IMR-90 (cell line): ENCODE results near the gene ALLC. TPM values are rescaled to one million over a fixed set of nuclear protein-coding genes. Genes with fewer than 3 reads are reported as not detected.
A peak's percentile ranks its signal among the peaks of the same experiment; 100 is the strongest.

Experiments used
- ATAC-seq: fragments of 200-7000 bp; cut with Tn5 transposase; 2 replicates; pipeline ENCODE4 v1.9.1; 2020; ENCODE audit warnings: low read depth, mild to moderate bottlenecking, moderate library complexity
- BruUV-seq: library from RNA; stranded (reverse); fragments of 400-500 nt; replicated peaks from 2 replicates; lab custom pipeline; 2021; lab: Mats Ljungman, UMichigan
- CTCF ChIA-PET: fragments of 300-600 bp; formaldehyde crosslinking; extraction: SDS; loops from one replicate; lab custom pipeline; 2021; ENCODE audit warnings: antibody characterized with exemption; lab: Yijun Ruan, JAX
- POLR2A ChIA-PET: fragments of 300-600 bp; sonication (Branson Sonifier 250); formaldehyde crosslinking; loops from one replicate; lab custom pipeline; 2022; ENCODE audit warnings: antibody characterized with exemption; ENCODE audit not compliant: unreplicated experiment; lab: Charles Lee
- DNase-seq: peaks from one replicate; pipeline ENCODE4 v3.0.0; 2013
- H2AFZ ChIP-seq: replicated peaks from 2 replicates; pipeline ENCODE3; 2013; ENCODE audit warnings: low read length, mild to moderate bottlenecking; ENCODE audit not compliant: poor library complexity
- H2AK5ac ChIP-seq: 2 replicates; pipeline ENCODE4 v1.6.1; 2013; ENCODE audit warnings: low read depth, low read length, inconsistent platforms
- H2AK9ac ChIP-seq: replicated peaks from 2 replicates; pipeline ENCODE3; 2013; ENCODE audit warnings: mild to moderate bottlenecking, low read depth, low read length, moderate library complexity; ENCODE audit not compliant: poor library complexity
- H2BK120ac ChIP-seq: 2 replicates; pipeline ENCODE4 v1.6.1; 2013; ENCODE audit warnings: low read depth, low read length, inconsistent platforms
- H2BK15ac ChIP-seq: 3 replicates; pipeline ENCODE4 v1.6.1; 2013; ENCODE audit warnings: low read depth, low read length, inconsistent platforms
- H2BK20ac ChIP-seq: 2 replicates; pipeline ENCODE4 v1.6.1; 2013; ENCODE audit warnings: low read depth, mild to moderate bottlenecking, inconsistent platforms, low read length, moderate library complexity
- H2BK5ac ChIP-seq: 2 replicates; pipeline ENCODE4 v1.6.1; 2013; ENCODE audit warnings: mild to moderate bottlenecking, low read depth, low read length, inconsistent platforms; ENCODE audit not compliant: poor library complexity, severe bottlenecking
- H3K14ac ChIP-seq: replicated peaks from 2 replicates; pipeline ENCODE4 v1.6.1; 2013; ENCODE audit warnings: low read depth, low read length, inconsistent platforms
- H3K18ac ChIP-seq: 2 replicates; pipeline ENCODE4 v1.6.1; 2013; ENCODE audit warnings: low read depth, low read length, control low read depth
- H3K23ac ChIP-seq: 2 replicates; pipeline ENCODE4 v1.6.1; 2013; ENCODE audit warnings: low read depth, low read length, inconsistent platforms
- H3K27ac ChIP-seq: 2 replicates; pipeline ENCODE4 v1.5.1; 2013; ENCODE audit warnings: mild to moderate bottlenecking, control low read depth, low read length; ENCODE audit not compliant: insufficient read depth
- H3K27me3 ChIP-seq: 2 replicates; pipeline ENCODE4 v1.6.1; 2013; ENCODE audit warnings: low read length; ENCODE audit not compliant: control insufficient read depth, insufficient read depth
- H3K36me3 ChIP-seq: 2 replicates; pipeline ENCODE4 v1.6.1; 2013; ENCODE audit warnings: low read length, mixed read lengths; ENCODE audit not compliant: control insufficient read depth, insufficient read depth
- H3K4ac ChIP-seq: 2 replicates; pipeline ENCODE4 v1.6.1; 2013; ENCODE audit warnings: low read depth, low read length, inconsistent platforms
- H3K4me1 ChIP-seq: 2 replicates; pipeline ENCODE4 v1.6.1; 2013; ENCODE audit warnings: low read length, mixed read lengths; ENCODE audit not compliant: control insufficient read depth, insufficient read depth
- H3K4me2 ChIP-seq: 2 replicates; pipeline ENCODE4 v1.6.1; 2013; ENCODE audit warnings: low read depth, mild to moderate bottlenecking, control low read depth, low read length, moderate library complexity
- H3K4me3 ChIP-seq: 2 replicates; pipeline ENCODE4 v1.5.1; 2013; ENCODE audit warnings: low read depth, mild to moderate bottlenecking, control low read depth, low read length, moderate library complexity; ENCODE audit not compliant: insufficient read depth
- H3K56ac ChIP-seq: 2 replicates; pipeline ENCODE4 v1.6.1; 2013; ENCODE audit warnings: low read length, inconsistent platforms; ENCODE audit not compliant: insufficient read depth; ENCODE audit errors: extremely low read depth
- H3K79me1 ChIP-seq, 2 experiments: 2 replicates each; pipeline ENCODE4 v1.6.1; 2013; ENCODE audit warnings: low read length in 2 of 2, inconsistent platforms in 1 of 2, low read depth in 1 of 2
- H3K9ac ChIP-seq: 2 replicates; pipeline ENCODE4 v1.6.1; 2013; ENCODE audit warnings: low read depth, low read length, control low read depth
- H3K9me1 ChIP-seq: 2 replicates; pipeline ENCODE4 v1.6.1; 2013; ENCODE audit warnings: low read length, inconsistent platforms; ENCODE audit not compliant: insufficient read depth
- H3K9me3 ChIP-seq: 2 replicates; pipeline ENCODE4 v1.6.1; 2013; ENCODE audit warnings: low read length; ENCODE audit not compliant: control insufficient read depth, insufficient read depth
- H4K20me1 ChIP-seq: 2 replicates; pipeline ENCODE4 v1.6.1; 2013; ENCODE audit warnings: low read length, inconsistent platforms; ENCODE audit not compliant: insufficient read depth
- H4K5ac ChIP-seq: 2 replicates; pipeline ENCODE4 v1.6.1; 2013; ENCODE audit warnings: mild to moderate bottlenecking, low read depth, low read length, control low read depth
- H4K8ac ChIP-seq, 2 experiments: 2 replicates each; pipeline ENCODE4 v1.6.1; 2013; ENCODE audit warnings: low read depth in 2 of 2, low read length in 2 of 2, control low read depth in 1 of 2, inconsistent platforms in 1 of 2
- H4K91ac ChIP-seq: 2 replicates; pipeline ENCODE4 v1.6.1; 2013; ENCODE audit warnings: low read depth, low read length, inconsistent platforms; ENCODE audit not compliant: insufficient read depth
- BHLHE40 ChIP-seq: fragments of 150-350 bp; IDR thresholded peaks from 2 replicates; pipeline ENCODE4 v1.6.1; 2016; ENCODE audit warnings: mild to moderate bottlenecking, low read depth, low read length
- CEBPB ChIP-seq: IDR thresholded peaks from 2 replicates; pipeline ENCODE4 v1.6.1; 2012; ENCODE audit warnings: low read depth, low read length, improper control_type of control experiment
- CHD1 ChIP-seq: IDR thresholded peaks from 2 replicates; pipeline ENCODE4 v1.6.1; 2012; ENCODE audit warnings: low read depth, low read length, improper control_type of control experiment
- CTCF ChIP-seq: conservative IDR thresholded peaks from 2 replicates; pipeline ENCODE4 v1.5.1; 2012; ENCODE audit warnings: mild to moderate bottlenecking, low read depth, low read length, improper control_type of control experiment
- ELK1 ChIP-seq: fragments of 150-350 bp; IDR thresholded peaks from 2 replicates; pipeline ENCODE4 v1.6.1; 2016; ENCODE audit warnings: low read depth, mild to moderate bottlenecking, low read length, moderate library complexity, borderline replicate concordance
- FOS ChIP-seq: fragments of 150-350 bp; IDR thresholded peaks from 2 replicates; pipeline ENCODE4 v1.6.1; 2016; ENCODE audit warnings: low read depth, low read length
- MAFK ChIP-seq: IDR thresholded peaks from 2 replicates; pipeline ENCODE4 v1.6.1; 2012; ENCODE audit warnings: low read depth, low read length, improper control_type of control experiment
- MAZ ChIP-seq: IDR thresholded peaks from 2 replicates; pipeline ENCODE4 v1.6.1; 2012; ENCODE audit warnings: low read depth, mild to moderate bottlenecking, low read length, improper control_type of control experiment, moderate library complexity, borderline replicate concordance
- MXI1 ChIP-seq: IDR thresholded peaks from 2 replicates; pipeline ENCODE4 v1.6.1; 2012; ENCODE audit warnings: low read depth, mild to moderate bottlenecking, low read length, moderate library complexity, borderline replicate concordance
- NFE2L2 ChIP-seq: fragments of 150-350 bp; IDR thresholded peaks from 2 replicates; pipeline ENCODE4 v1.6.1; 2016; ENCODE audit warnings: low read depth, mild to moderate bottlenecking, low read length
- POLR2A ChIP-seq: IDR thresholded peaks from 2 replicates; pipeline ENCODE4 v1.6.1; 2012; ENCODE audit warnings: mild to moderate bottlenecking, low read depth, low read length
- RAD21 ChIP-seq: IDR thresholded peaks from 2 replicates; pipeline ENCODE4 v1.6.1; 2012; ENCODE audit warnings: low read length, improper control_type of control experiment
- RCOR1 ChIP-seq: IDR thresholded peaks from 2 replicates; pipeline ENCODE4 v1.6.1; 2012; ENCODE audit warnings: mild to moderate bottlenecking, low read length, improper control_type of control experiment; ENCODE audit not compliant: insufficient replicate concordance
- RFX5 ChIP-seq: IDR thresholded peaks from 2 replicates; pipeline ENCODE4 v1.8.0; 2012; ENCODE audit warnings: low read depth, mild to moderate bottlenecking, low read length, moderate library complexity
- SMC3 ChIP-seq: fragments of 150-350 bp; IDR thresholded peaks from 2 replicates; pipeline ENCODE4 v1.6.1; 2016; ENCODE audit warnings: low read depth, mild to moderate bottlenecking, antibody characterized with exemption, low read length, moderate library complexity
- USF2 ChIP-seq: fragments of 150-350 bp; IDR thresholded peaks from 2 replicates; pipeline ENCODE4 v1.6.1; 2017; ENCODE audit warnings: mild to moderate bottlenecking, antibody characterized with exemption, low read length, low read depth
- WGBS, 2 experiments: methylation state at CpG; one replicate each; pipeline versions ENCODE4 v1.1.5 to v1.1.7; 2013; ENCODE audit warnings: missing lambda C conversion rate in 2 of 2; ENCODE audit not compliant: insufficient read length in 1 of 2; ENCODE audit errors: extremely low coverage in 2 of 2; 5-methylcytosine and 5-hydroxymethylcytosine counted together
- dilution Hi-C: fragments of 300-500 bp; cut with HindIII; formaldehyde crosslinking; loops from one replicate; pipeline ENCODE4 v1.14.3; 2018; ENCODE audit warnings: low sequenced_read_pairs; ENCODE audit not compliant: unreplicated experiment
- in situ Hi-C: fragments of 300-500 bp; cut with MboI; formaldehyde crosslinking; loops from 3 replicates; pipeline ENCODE4 v1.14.3; 2019; ENCODE audit warnings: low sequenced_read_pairs, inconsistent platforms, mixed read lengths
- intact Hi-C: fragments of 100-400 bp; cut with micrococcal nuclease; formaldehyde crosslinking; loops from 2 replicates; pipeline ENCODE4 v1.10.0; 2022
- polyA plus RNA-seq, 3 experiments: library from polyadenylated mRNA; depleted of rRNA; stranded (reverse); fragments of >200 nt; gene quantifications; 2 replicates each; pipeline ENCODE4 v1.2.3, GENCODE V29; 2012; ENCODE audit warnings: low replicate concordance in 1 of 3
- total RNA-seq: library from RNA; depleted of rRNA; stranded (reverse); fragments of >200 nt; gene quantifications from 2 replicates; pipeline ENCODE4 v1.2.3, GENCODE V29; 2012

Gene ALLC
- total and polyA plus RNA-seq, 2 of the 4 experiments (the other 2 are of a cell fraction): not detected

GRCh38 chr2:3669656-3670055, 11.7 kb downstream of the ALLC start:
- H2BK120ac ChIP-seq: no peak overlapping the region
- intact Hi-C loops (no loop called here), dilution Hi-C loops (no loop called here), in situ Hi-C loops (loop anchor here (25.0 kb wide), 1 partner anchor 1807 kb away; no protein-coding TSS in a partner anchor)
- H3K79me1 ChIP-seq: no peaks in the 10 kb centered on the region
- WGBS, 2 experiments: 72% methylated on average over 6 of the region's 8 CpGs; no CpG with 5 or more reads in 1 of the 2 experiments
- no peak overlapping the region for H2AFZ ChIP-seq
- no peak overlapping the region for H3K56ac ChIP-seq
- POLR2A ChIA-PET: no interaction called here
- ATAC-seq (no peak), DNase-seq (no peak)
- no peak overlapping the region for H2BK15ac ChIP-seq
- H3K27me3 ChIP-seq: no peaks in the 10 kb centered on the region; the same call in 1 of the 2 replicates
- BruUV-seq: no TSS peak
- no peak overlapping the region for H3K23ac ChIP-seq
- H4K20me1 ChIP-seq: no peaks in the 10 kb centered on the region
- no peak overlapping the region for H3K14ac ChIP-seq
- H3K18ac ChIP-seq: no peak overlapping the region
- no peaks in the 10 kb centered on the region for H3K9me3 ChIP-seq
- no peak overlapping the region for H2BK20ac ChIP-seq
- H4K91ac ChIP-seq: no peak overlapping the region
- TF ChIP-seq FOS: no peak
- TF ChIP-seq POLR2A: no peak
- TF ChIP-seq NFE2L2: no peak
- TF ChIP-seq SMC3: no peak
- no peak for TF ChIP-seq BHLHE40
- no peak for TF ChIP-seq CEBPB
- no peak for TF ChIP-seq RCOR1
- no peak for TF ChIP-seq RAD21
- TF ChIP-seq CTCF: no peak
- TF ChIP-seq MAFK: no peak
- TF ChIP-seq USF2: no peak
- TF ChIP-seq MAZ: no peak
- no peak for TF ChIP-seq MXI1
- TF ChIP-seq CHD1: no peak
- TF ChIP-seq ELK1: no peak
- TF ChIP-seq RFX5: no peak
- H2AK9ac ChIP-seq: peak overlapping the region; percentile 16
- CTCF ChIA-PET: no interaction called here
- H3K4ac ChIP-seq: no peak overlapping the region
- H3K9ac ChIP-seq: no peak overlapping the region
- H2AK5ac ChIP-seq: no peak overlapping the region
- H3K4me3 ChIP-seq: no peak overlapping the region
- no peak overlapping the region for H2BK5ac ChIP-seq
- H3K4me2 ChIP-seq: no peak overlapping the region
- H4K8ac ChIP-seq: no peak overlapping the region
- H3K27ac ChIP-seq: no peak overlapping the region
- H3K9me1 ChIP-seq: no peaks in the 10 kb centered on the region
- H4K5ac ChIP-seq: no peak overlapping the region
- H3K4me1 ChIP-seq: peaks cover 4% of the 10 kb centered on the region; the same call in 1 of the 2 replicates
- H3K36me3 ChIP-seq: no peaks in the 10 kb centered on the region
